NCI-H748 treated with DMSO at 0.1 percent for 48 hours (cell line): ENCODE results near the gene SGCA.

Experiments
- DNase-seq: peaks from one replicate; lab custom pipeline; 2025; lab: John Stamatoyannopoulos, UW

Gene SGCA

DNA sequence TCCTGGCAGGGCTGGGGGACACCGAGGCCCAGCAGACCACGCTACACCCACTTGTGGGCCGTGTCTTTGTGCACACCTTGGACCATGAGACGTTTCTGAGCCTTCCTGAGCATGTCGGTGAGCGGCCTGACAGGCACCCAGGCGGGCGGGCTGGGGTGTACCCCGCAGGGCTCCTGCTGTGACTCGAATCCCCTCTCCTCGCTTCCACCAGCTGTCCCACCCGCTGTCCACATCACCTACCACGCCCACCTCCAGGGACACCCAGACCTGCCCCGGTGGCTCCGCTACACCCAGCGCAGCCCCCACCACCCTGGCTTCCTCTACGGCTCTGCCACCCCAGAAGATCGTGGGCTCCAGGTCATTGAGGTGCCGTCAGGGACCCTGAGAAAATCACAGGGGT is 1.6 kb downstream of the SGCA start:
- DNase-seq, result no peak

DNA sequence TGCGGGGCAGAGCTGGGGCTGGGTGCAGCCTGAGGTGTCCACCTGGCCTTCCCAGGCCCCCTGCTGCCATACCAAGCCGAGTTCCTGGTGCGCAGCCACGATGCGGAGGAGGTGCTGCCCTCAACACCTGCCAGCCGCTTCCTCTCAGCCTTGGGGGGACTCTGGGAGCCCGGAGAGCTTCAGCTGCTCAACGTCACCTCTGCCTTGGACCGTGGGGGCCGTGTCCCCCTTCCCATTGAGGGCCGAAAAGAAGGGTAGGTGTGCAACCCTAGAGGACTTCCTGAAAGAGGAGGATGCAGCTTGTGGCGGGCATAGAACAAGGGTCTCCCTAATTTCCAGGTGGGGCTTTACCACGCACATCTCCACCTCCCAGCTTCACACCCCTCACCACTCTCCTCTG is 2.5 kb downstream of the SGCA start:
- DNase-seq, result no peak

DNA sequence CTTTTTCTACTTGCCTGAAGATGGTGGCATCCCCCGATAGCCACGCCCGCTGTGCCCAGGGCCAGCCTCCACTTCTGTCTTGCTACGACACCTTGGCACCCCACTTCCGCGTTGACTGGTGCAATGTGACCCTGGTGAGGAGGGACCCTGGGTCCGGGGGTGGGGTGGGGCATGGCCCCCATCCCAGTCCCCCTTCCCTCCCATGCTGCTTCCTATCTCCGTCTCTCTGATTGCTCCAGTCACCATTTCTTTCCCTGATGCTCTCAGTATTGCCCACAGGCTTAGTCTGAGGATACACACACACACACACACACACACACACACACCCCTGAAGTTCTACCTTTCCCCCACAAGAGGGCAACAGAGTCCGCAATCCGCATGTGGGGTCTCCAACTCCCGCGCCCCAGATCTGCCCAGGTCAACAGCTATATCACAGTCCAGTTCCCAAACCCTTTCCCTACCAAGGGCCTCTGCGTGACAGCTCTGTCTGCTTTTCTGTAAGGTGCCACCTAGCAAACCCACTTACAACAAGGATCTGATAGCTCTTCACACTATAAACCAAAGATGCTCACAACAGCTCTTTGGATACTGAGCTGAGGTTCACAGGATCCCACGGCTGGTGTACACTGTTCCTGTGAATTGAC is 3.4 kb downstream of the SGCA start:
- no peak for DNase-seq

DNA sequence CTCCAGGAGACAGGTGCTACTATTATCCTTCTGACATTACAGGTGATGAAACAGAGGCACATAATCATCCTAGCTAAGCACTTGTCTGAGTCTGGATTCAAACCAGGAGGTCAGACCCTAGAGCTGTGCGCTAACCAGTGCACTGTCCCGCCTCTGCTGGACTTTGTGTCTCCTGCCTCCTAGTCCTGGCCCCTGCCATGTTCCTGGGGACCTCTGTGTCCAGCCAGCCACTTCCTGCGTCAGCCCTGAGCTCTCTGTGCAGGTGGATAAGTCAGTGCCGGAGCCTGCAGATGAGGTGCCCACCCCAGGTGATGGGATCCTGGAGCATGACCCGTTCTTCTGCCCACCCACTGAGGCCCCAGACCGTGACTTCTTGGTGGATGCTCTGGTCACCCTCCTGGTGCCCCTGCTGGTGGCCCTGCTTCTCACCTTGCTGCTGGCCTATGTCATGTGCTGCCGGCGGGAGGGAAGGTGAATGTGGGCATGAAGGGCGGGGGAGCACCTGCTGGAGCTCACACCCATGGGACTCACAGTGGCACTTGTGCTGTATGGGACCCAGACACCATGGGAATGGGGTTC is 4.2 kb downstream of the SGCA start:
- DNase-seq, result no peak

DNA sequence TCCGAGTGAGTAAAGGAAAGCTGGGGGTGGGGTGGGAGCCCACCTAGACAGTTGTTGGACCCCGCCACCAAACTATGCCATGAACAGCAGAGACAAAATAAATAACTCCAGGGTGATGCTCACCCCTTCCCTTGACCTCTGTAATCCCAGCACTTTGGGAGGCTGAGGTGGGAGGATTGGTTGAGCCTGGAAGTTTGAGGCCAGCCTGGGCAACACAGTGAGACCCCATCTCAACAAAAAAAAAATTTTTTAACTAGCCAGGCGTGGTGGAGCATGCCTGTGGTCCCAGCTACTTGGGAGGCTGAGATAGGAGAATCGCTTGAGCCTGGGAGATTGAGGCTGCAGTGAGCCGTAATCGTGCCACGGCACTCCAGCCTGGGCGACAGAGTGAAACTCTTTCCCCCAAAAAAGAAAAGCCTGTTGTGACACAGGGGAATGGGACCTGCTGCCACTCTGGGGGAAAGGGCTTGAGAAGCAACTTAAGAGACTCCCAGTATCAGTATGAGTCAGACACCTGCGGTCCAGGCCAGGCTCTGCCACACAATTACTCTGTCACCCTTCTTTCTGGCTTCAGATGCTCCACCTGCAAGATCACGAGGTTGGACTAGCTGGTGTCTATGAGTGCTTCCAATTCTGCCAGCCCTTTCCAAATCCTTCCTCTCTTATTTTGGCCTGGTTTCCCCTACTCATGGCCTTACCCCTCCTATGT is 5.0 kb downstream of the SGCA start:
- no peak for DNase-seq

DNA sequence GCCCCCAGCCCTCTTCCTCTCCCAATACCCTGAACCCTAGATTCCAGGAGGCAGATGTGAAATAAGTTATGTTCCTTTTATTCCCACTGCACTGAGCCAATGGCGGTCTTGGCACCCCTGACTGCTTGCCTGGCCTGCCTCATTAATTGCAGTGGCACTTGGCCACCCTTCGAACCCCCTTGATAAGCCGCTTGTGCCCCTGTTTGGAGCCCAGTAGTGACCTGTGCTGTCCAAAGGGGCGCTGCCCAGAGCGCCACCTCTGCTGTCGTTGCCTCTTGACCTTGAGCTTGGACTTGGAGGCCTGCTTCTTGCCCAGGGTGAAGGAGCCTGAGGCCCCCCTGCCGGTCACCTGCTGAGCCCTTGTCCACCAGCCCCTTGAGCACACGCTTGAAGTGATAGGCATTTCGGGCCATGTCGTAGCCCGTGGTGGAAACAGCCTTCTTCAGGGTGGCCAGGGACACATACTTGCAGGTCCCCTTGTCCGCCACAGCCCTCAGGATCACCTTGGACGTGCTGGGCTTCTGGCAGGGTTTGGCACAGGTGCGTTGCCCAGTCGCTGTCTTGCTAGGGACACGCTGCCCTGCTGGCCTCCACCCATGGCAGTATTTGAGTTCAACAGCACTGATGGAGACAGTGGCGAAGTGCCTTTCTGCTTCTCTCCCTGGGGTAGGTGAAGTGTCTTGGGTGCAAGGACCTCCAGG is 5.7 kb downstream of the SGCA start:
- DNase-seq, result no peak

DNA sequence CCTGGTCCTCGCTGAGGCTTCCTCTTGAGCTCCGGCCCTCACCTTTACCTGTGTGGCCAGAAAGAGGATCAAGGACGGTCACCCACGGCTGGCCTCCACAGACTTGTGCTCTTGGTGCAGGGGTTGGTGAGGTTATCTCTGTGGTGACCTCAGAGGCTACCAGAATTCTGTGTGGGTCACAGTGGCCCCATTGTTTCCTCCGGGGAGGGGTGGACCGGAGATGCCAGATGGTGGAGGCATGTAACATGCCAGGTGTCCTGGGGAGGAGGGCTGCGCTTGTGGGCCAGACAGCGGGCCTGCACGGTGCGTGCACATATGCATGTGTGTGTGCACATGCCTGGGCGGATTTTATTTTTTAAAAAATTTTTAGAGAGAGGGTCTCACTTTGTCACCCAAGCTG is 6.3 kb downstream of the SGCA start:
- no peak for DNase-seq

DNA sequence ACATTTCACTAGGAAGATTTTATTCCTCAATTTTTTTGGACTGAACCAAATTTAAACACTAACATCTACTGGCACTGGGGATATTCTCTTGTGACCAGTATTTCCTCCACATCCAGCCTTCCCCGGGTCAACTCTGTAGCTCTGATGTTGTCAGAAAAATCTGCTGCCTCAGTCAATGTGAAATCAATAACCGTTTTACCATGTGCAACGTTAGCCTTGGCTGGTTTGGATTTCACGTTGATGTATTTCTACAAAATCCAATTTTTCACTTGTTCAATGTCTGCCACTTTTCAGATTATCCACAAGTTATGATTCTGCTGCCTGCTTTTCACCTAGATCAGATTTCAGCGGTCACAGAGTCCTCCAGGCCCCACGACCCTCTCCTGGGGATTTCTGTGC is 7.1 kb downstream of the SGCA start:
- no peak for DNase-seq

DNA sequence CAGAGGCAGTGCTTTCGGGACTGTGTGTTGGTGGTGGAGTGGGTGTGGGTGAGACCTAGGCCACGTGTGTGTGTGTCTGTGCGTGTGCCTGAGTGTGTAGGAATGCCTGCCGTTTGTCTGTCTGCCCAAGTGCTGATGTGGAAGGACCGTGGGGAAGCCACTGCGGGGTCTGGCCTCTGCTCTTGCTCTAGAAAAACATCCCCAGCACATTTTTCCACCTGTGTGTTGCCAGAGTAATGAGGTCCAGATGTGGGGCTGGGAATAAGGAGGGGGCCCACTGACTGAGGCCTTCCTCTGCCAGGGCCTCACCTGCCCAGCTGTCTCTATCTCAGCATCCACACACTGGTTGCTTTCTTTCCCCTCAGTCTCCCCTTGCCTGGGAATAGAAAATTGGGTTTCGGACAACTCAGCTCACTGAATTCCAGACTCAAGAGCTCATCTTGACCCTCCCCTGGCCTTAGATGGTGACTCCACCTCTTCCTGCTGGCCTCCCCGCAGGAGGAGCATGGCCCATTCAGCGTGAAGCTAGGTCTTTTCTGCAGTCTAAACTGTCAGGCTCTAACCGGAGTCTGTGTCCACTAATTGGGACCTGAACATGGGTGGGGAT is 7.6 kb downstream of the SGCA start:
- DNase-seq, result no peak

DNA sequence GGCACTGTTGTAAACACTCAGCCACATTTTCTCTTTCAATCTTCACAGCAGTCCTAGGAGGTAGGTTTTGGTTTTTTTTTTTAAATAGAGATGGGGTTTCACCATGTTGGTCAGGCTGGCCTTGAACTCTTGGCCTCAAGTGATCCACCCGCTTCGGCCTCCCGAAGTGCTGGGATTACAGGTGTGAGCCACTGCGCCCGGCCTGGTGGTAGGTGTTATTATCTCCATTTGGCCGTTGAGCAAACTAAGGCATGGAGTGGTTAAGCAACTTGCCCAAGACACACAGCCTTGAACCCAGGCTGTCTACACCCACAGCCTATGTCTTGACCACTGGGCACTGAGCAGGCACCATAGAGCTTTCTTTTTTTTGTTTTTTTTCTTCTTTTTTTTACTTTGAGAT is 8.6 kb downstream of the SGCA start:
- no peak for DNase-seq

DNA sequence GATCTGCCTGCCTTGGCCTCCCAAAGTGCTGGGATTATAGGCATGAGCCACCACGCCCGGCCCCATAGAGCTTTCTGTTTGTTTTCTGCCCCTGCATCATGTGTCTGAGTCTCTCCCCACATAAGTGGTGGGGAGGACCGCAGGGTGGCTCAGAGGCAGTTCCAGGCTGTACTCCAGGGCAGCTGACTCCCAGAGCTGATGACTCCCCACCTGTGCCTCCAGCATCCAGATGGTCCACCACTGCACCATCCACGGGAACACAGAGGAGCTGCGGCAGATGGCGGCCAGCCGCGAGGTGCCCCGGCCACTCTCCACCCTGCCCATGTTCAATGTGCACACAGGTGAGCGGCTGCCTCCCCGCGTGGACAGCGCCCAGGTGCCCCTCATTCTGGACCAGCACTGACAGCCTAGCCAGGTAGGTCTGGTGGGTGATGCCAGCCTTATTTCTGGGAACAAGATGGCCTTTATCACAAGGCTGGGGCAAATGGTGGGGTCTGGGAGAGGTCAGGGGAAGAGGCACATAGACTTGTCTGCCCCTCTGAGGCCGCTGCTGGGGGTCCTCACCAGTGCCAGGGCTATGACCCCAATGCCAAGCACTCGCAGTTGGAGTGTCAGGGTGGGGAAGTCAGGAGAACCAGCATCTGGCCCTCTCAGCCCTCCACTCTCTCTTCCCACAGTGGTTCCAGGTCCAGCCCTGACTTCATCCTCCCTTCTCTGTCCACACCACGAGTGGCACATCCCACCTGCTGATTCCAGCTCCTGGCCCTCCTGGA is 9.4 kb downstream of the SGCA start:
- no peak for DNase-seq

DNA sequence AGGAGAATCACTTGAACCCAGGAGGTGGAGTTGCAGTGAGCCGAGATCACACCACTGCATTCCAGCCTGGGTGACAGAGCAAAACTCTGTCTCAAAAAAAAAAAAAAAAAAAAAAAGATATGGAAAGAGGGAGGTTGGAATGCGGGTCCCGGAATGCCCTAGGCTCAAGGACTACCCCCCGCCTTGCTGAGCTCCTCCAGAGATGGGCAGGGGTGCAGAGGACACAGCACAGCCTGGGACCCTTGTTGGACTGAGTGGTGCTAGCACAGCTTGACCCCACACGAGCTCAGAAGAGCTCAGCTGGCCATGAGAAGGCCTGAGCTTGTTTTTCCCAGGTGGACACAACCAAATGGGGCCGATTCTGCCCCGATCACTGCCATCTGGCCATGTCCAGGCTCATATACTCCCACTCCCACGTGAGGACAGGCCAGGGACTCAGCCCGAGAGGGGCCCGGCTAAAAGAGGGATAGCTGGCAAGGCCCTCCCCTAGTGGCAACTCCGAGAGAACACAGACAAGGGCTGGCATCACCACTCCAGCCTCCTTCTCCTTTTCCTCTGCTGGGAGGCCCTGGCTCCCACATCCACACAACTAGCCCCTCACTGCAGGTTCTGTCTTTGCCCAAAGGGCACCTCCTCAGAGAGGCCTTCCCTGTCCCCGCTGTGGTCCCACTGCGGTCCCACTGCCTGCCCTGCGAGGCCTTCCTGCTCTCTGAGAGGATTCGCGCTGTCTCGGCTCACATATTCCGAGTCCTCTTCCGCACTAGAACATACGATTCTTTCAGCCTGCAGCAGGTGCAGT is 11.0 kb downstream of the SGCA start:
- no peak for DNase-seq

DNA sequence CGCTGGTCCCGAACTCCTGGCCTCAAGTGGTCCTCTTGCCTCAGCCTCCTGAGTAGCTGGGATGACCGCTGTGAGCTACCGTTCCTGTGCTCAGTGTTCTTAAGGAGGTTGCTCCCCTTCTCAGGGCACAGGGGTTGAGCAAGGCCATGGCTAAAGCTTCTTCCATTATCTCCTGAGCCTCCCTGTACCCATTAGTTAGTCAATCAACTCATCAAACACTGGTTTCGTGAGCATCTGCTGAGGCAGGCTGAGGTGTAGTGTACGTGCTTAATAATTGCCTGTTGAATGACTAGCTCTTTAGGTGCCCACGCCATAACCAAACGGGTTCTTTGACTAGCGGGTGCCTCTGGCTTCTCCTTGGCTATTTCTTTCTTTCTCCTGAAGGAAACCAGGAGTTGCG is 11.7 kb downstream of the SGCA start:
- no peak for DNase-seq

DNA sequence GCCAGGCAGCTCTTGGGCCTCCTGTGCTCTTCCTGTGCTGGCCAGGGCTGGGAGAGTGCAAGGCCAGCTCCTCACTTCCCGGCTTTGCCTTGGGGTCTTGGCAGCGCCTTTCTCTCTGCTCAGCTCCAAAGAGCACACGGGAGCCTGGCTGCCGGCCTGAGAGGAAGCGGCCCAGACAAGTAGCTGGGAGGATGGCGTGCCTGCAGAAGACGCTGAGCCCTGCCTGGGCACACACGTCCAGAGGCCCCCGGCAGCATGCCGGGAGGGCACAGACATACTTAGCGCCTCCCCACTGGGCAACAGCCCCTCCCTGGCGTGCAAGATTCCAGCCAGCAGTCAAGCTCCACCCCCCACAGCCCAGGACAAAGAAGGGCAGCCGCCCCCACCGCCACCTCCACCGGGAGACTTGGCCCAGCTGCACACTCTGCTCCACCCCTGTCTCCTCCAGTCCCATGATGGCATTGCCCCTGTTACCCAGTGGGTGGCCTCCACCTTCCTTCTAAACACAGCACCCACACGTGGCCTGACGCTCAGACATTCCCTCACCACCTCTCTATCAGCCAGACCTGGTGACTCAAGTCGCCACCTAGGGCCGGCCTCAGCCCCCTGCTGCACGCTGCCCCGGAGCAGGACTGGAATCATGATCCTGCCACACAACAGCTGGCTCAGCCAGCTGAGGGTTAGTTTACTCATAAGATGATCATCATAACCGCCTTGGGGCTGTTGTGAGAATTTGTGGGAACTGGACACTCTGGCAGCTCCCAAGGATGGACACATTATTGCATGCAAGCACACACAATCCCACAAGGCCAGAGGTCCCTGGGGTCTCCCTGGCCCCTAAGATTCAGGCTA is 12.4 kb downstream of the SGCA start:
- no peak for DNase-seq

DNA sequence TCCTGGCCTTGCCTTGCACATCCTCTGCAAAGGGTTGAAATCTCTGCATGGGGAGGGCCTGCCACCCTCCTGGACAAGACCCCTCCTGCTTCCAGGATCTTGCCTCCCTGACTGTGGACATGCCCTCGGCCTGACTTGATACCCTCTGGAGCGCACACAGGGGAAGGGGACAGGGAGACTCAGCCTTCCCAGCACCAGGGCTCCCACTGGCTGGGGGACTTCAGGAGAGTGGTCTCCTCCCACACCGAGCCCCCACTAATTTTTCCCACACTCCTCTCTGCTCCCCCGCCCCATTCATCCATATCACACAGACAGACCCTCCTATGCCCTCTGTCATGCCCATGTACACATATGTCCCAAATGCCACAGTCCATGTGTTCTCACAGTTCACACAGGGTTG is 14.3 kb downstream of the SGCA start:
- no peak for DNase-seq

DNA sequence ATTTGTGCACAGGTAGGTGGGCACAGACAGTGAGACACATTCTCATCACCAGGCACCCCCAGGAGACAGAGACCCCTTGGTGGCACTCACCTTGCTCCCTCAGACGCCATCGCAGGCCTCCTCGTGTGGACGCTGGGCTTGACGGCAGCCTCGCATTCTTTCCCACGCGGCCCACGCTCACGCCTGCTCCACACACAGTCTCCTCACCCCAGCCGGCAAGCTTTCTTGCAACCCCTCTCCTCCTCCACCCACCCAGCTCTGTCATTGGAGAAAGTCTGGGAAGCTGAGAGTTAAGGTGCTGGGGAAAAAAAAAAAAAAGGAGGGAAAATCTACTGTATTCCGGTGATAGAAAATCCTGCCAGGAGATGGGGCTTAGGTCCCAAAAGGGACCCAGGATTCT is 14.8 kb downstream of the SGCA start:
- no peak for DNase-seq

DNA sequence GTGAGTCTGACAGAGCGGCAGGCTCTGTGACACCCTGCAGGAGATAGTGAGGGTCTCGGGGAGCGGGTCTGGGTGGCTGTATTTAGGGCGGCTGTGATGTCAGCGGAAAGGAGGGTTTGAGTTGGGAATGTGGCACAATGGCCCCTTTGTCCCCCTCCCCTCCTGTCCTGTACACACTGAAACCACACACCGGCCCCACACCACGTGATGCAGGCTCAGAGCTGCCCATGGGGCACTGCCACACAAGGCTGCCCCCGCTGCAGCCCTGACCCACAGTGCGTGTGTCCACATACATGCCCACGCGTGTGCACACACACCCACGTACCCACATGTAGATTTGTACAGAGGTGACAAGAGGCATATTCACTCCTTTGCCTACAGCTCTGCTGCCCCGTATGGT is 15.3 kb downstream of the SGCA start:
- DNase-seq, result no peak

DNA sequence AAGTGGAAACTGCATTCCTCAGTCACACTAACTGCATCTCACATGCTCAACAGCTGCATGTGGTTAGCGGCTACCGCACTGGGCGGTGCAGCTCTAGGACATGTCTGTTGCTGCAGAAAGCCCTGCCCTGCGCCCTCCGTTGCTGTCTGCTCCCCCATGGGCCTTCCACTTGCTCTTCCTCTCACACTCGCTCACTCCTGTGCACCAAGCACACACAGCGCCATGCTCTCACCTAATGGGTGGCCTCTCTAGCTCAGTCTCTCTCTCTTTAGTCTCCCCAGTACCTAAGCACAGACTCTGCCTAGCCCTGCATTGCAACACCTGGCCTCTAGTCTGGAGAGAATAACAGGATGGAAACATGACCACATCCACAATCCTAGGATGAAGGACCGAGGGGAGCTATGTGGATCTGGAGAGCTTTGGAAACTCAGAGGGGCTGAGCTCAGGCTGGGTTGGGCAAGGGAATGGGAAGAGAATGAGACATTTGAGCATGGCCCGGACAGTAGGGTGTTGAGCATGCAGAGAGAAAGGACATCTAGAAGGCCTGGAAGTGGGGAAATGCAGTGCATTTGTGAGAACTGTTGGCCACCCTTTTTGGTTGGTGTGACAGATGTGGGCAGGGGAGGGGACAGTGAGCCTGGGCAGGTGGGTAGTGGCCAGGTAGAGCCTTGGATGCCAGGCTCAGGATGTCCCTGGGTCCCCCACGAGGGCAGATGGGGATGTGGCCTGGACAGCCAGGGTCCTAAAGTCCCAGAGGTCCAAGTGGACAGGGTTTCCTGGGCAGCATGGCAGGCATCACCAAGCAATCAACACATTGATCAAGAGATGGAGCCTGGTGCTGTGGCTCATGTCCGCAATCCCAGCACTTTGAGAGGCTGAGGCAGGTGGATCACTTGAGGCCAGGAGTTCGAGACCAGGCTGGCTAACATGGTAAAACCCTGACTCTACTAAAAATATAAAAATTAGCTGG is 16.1 kb downstream of the SGCA start:
- no peak for DNase-seq
